ENCODE results near the gene CDC6.

CDC6 gene

GRCh38 chr17:40287494-40288369 is at the start of gene CDC6:
Gene CDC6 (plus strand): TSS chr17:40287879. CDS start chr17:40289421, 1,542 bp downstream.
- Histone ChIP-seq H3K4me1 (peaks cover 4% of the 10 kb centered on the region), H3K4me3 (peak within 1 kb of the TSS; percentile 95), H3K27me3 (ENCODE audit: low read depth) (no peaks in the 10 kb centered on the region), H3K36me3 (replicated peaks) (peaks cover 36% of the 10 kb centered on the region), H3K9me3 (no peaks in the 10 kb centered on the region)
- DNase-seq (ENCODE audit: low spot score in 2 of 2), result peak; percentile 99
- in situ Hi-C loops (cut with MboI; ENCODE audit: low sequenced_read_pairs), result no loop called here

- Histone ChIP-seq H3K27me3 (ENCODE audit: low read depth) (no peaks in the 10 kb centered on the region), H3K9me3 (no peaks in the 10 kb centered on the region), H3K4me1 (peaks cover 6% of the 10 kb centered on the region), H3K36me3 (replicated peaks) (no peaks in the 10 kb centered on the region), H3K4me3 (no peak overlapping the region)
- no peak for DNase-seq (ENCODE audit: low spot score in 2 of 2)
- in situ Hi-C loops (cut with MboI; ENCODE audit: low sequenced_read_pairs), result no loop called here
These were observed 46.3 kb upstream of the CDC6 start for GRCh38 chr17:40241252-40241834.

GRCh38 chr17:40242774-40243173 is 44.9 kb upstream of the CDC6 start:
- Histone ChIP-seq H3K36me3 (replicated peaks) (no peaks in the 10 kb centered on the region), H3K4me1 (peaks cover 6% of the 10 kb centered on the region), H3K27me3 (ENCODE audit: low read depth) (no peaks in the 10 kb centered on the region), H3K4me3 (no peak overlapping the region), H3K9me3 (no peaks in the 10 kb centered on the region)
- DNase-seq (ENCODE audit: low spot score in 2 of 2), result no peak
- in situ Hi-C loops (cut with MboI; ENCODE audit: low sequenced_read_pairs), result no loop called here

GRCh38 chr17:40243761-40244160 is 43.9 kb upstream of the CDC6 start:
- Histone ChIP-seq H3K9me3 (no peaks in the 10 kb centered on the region), H3K36me3 (replicated peaks) (no peaks in the 10 kb centered on the region), H3K4me1 (peaks cover 6% of the 10 kb centered on the region), H3K4me3 (no peak overlapping the region), H3K27me3 (ENCODE audit: low read depth) (no peaks in the 10 kb centered on the region)
- in situ Hi-C loops (cut with MboI; ENCODE audit: low sequenced_read_pairs), result no loop called here
- DNase-seq (ENCODE audit: low spot score in 2 of 2), result no peak

- Histone ChIP-seq H3K9me3 (no peaks in the 10 kb centered on the region), H3K36me3 (replicated peaks) (no peaks in the 10 kb centered on the region), H3K4me3 (no peak overlapping the region), H3K4me1 (peaks cover 6% of the 10 kb centered on the region), H3K27me3 (ENCODE audit: low read depth) (no peaks in the 10 kb centered on the region)
- DNase-seq (ENCODE audit: low spot score in 2 of 2), result no peak
- in situ Hi-C loops (cut with MboI; ENCODE audit: low sequenced_read_pairs), result no loop called here
These were observed 43.4 kb upstream of the CDC6 start for GRCh38 chr17:40244255-40244654.

- in situ Hi-C loops (cut with MboI; ENCODE audit: low sequenced_read_pairs), result no loop called here
- H3K4me1 ChIP-seq, result peaks cover 9% of the 10 kb centered on the region; the same call in 1 of the 2 replicates
- H3K9me3 ChIP-seq, result no peaks in the 10 kb centered on the region
- no peak for DNase-seq (ENCODE audit: low spot score in 2 of 2)
- H3K36me3 ChIP-seq (replicated peaks), result no peaks in the 10 kb centered on the region
- no peaks in the 10 kb centered on the region for H3K27me3 ChIP-seq (ENCODE audit: low read depth)
- H3K4me3 ChIP-seq, result no peak overlapping the region
These were observed 39.7 kb upstream of the CDC6 start for GRCh38 chr17:40247926-40248495.

- Histone ChIP-seq H3K4me1 (peaks cover 9% of the 10 kb centered on the region; the same call in 1 of the 2 replicates), H3K27me3 (ENCODE audit: low read depth) (no peaks in the 10 kb centered on the region), H3K4me3 (no peak overlapping the region), H3K9me3 (no peaks in the 10 kb centered on the region), H3K36me3 (replicated peaks) (no peaks in the 10 kb centered on the region)
- in situ Hi-C loops (cut with MboI; ENCODE audit: low sequenced_read_pairs), result no loop called here
- DNase-seq (ENCODE audit: low spot score in 2 of 2), result no peak
These were observed 39.2 kb upstream of the CDC6 start for GRCh38 chr17:40248507-40248906.

GRCh38 chr17:40251576-40251975 is 36.1 kb upstream of the CDC6 start:
- DNase-seq (ENCODE audit: low spot score in 2 of 2), result peak in 1 of 2 experiments; percentile 15
- in situ Hi-C loops (cut with MboI; ENCODE audit: low sequenced_read_pairs), result no loop called here
- H3K36me3 ChIP-seq (replicated peaks), result 0 out of 2 replicates have a peak, but pooled peaks cover 1% of the 10 kb centered on the region
- H3K4me3 ChIP-seq, result no peak overlapping the region
- H3K4me1 ChIP-seq, result peaks cover 9% of the 10 kb centered on the region; the same call in 1 of the 2 replicates
- no peaks in the 10 kb centered on the region for H3K9me3 ChIP-seq
- no peaks in the 10 kb centered on the region for H3K27me3 ChIP-seq (ENCODE audit: low read depth)

GRCh38 chr17:40253565-40253964 is 34.1 kb upstream of the CDC6 start:
- H3K4me3 ChIP-seq, result no peak overlapping the region
- H3K4me1 ChIP-seq, result peaks cover 9% of the 10 kb centered on the region; the same call in 1 of the 2 replicates
- in situ Hi-C loops (cut with MboI; ENCODE audit: low sequenced_read_pairs), result no loop called here
- DNase-seq (ENCODE audit: low spot score in 2 of 2), result no peak
- no peaks in the 10 kb centered on the region for H3K27me3 ChIP-seq (ENCODE audit: low read depth)
- no peaks in the 10 kb centered on the region for H3K9me3 ChIP-seq
- H3K36me3 ChIP-seq (replicated peaks), result peaks cover 8% of the 10 kb centered on the region

GRCh38 chr17:40259505-40259904 is 28.2 kb upstream of the CDC6 start:
- H3K4me1 ChIP-seq, result no peaks in the 10 kb centered on the region
- no peak overlapping the region for H3K4me3 ChIP-seq
- no peak for DNase-seq (ENCODE audit: low spot score in 2 of 2)
- in situ Hi-C loops (cut with MboI; ENCODE audit: low sequenced_read_pairs), result no loop called here
- no peaks in the 10 kb centered on the region for H3K9me3 ChIP-seq
- peaks cover 15% of the 10 kb centered on the region for H3K36me3 ChIP-seq (replicated peaks)
- no peaks in the 10 kb centered on the region for H3K27me3 ChIP-seq (ENCODE audit: low read depth)

- Histone ChIP-seq H3K4me1 (no peaks in the 10 kb centered on the region), H3K9me3 (no peaks in the 10 kb centered on the region), H3K36me3 (replicated peaks) (peaks cover 21% of the 10 kb centered on the region), H3K27me3 (ENCODE audit: low read depth) (no peaks in the 10 kb centered on the region), H3K4me3 (no peak overlapping the region)
- in situ Hi-C loops (cut with MboI; ENCODE audit: low sequenced_read_pairs), result no loop called here
- DNase-seq (ENCODE audit: low spot score in 2 of 2), result no peak
These were observed 27.2 kb upstream of the CDC6 start for GRCh38 chr17:40260528-40260927.

- peaks cover 11% of the 10 kb centered on the region for H3K36me3 ChIP-seq (replicated peaks)
These were observed 23.1 kb upstream of the CDC6 start for GRCh38 chr17:40264458-40265185.

GRCh38 chr17:40265337-40265736 is 22.3 kb upstream of the CDC6 start:
- Histone ChIP-seq H3K4me1 (no peaks in the 10 kb centered on the region), H3K9me3 (no peaks in the 10 kb centered on the region), H3K36me3 (replicated peaks) (peaks cover 8% of the 10 kb centered on the region), H3K4me3 (no peak overlapping the region), H3K27me3 (ENCODE audit: low read depth) (no peaks in the 10 kb centered on the region)
- no peak for DNase-seq (ENCODE audit: low spot score in 2 of 2)
- in situ Hi-C loops (cut with MboI; ENCODE audit: low sequenced_read_pairs), result no loop called here

More at GRCh38 chr17:40264458-40265185, 23.1 kb upstream of the CDC6 start:
- H3K9me3 ChIP-seq, result no peaks in the 10 kb centered on the region
- in situ Hi-C loops (cut with MboI; ENCODE audit: low sequenced_read_pairs), result no loop called here
- no peaks in the 10 kb centered on the region for H3K4me1 ChIP-seq
- H3K27me3 ChIP-seq (ENCODE audit: low read depth), result no peaks in the 10 kb centered on the region
- DNase-seq (ENCODE audit: low spot score in 2 of 2), result no peak
- H3K4me3 ChIP-seq, result no peak overlapping the region

Measured in HAP-1 (cell line).